H9 (cell line): ENCODE measurements around the gene DNAI4. TPM values are rescaled to one million over a fixed set of nuclear protein-coding genes. Genes with fewer than 3 reads are reported as not detected.

Source experiments
- DNase-seq: peaks from one replicate; pipeline ENCODE4 v3.0.0-alpha.2; 2017
- H2AFZ ChIP-seq: one replicate; pipeline ENCODE4 v1.6.1; 2013; ENCODE audit warnings: mild to moderate bottlenecking, low read length, control low read depth, moderate library complexity
- H2AK5ac ChIP-seq: 2 replicates; pipeline ENCODE4 v1.6.1; 2013; ENCODE audit warnings: low read length, control low read depth, mixed read lengths; ENCODE audit not compliant: insufficient read length
- H2BK120ac ChIP-seq: one replicate; pipeline ENCODE4 v1.6.1; 2013; ENCODE audit warnings: low read depth, mild to moderate bottlenecking, low read length, control low read depth, inconsistent platforms; ENCODE audit not compliant: poor library complexity, severe bottlenecking
- H2BK12ac ChIP-seq: 2 replicates; pipeline ENCODE4 v1.6.1; 2013; ENCODE audit warnings: low read length, control low read depth, mixed read lengths, low read depth; ENCODE audit not compliant: insufficient read length
- H2BK15ac ChIP-seq: 2 replicates; pipeline ENCODE4 v1.6.1; 2013; ENCODE audit warnings: low read depth, low read length, control low read depth
- H2BK20ac ChIP-seq: one replicate; pipeline ENCODE4 v1.6.1; 2013; ENCODE audit warnings: low read depth, mild to moderate bottlenecking, low read length, control low read depth, inconsistent platforms; ENCODE audit not compliant: poor library complexity, severe bottlenecking
- H2BK5ac ChIP-seq: 2 replicates; pipeline ENCODE4 v1.6.1; 2013; ENCODE audit warnings: low read length, control low read depth, mixed read lengths; ENCODE audit not compliant: insufficient read length
- H3K14ac ChIP-seq: 2 replicates; pipeline ENCODE4 v1.6.1; 2013; ENCODE audit warnings: low read length, control low read depth; ENCODE audit not compliant: insufficient read depth
- H3K18ac ChIP-seq: 2 replicates; pipeline ENCODE4 v1.6.1; 2013; ENCODE audit warnings: low read depth, mild to moderate bottlenecking, mixed read lengths, low read length, control low read depth; ENCODE audit not compliant: insufficient read length
- H3K23ac ChIP-seq: 2 replicates; pipeline ENCODE4 v1.6.1; 2013; ENCODE audit warnings: low read length, control low read depth, mixed read lengths, low read depth; ENCODE audit not compliant: insufficient read length
- H3K23me2 ChIP-seq: 2 replicates; pipeline ENCODE4 v1.6.1; 2013; ENCODE audit warnings: low read depth, mild to moderate bottlenecking, mixed read lengths, low read length, control low read depth; ENCODE audit not compliant: insufficient read length, poor library complexity, severe bottlenecking
- H3K27ac ChIP-seq: 2 replicates; pipeline ENCODE4 v1.5.1; 2013; ENCODE audit warnings: low read length, control low read depth, mixed read lengths, low read depth; ENCODE audit not compliant: insufficient read length
- H3K27me3 ChIP-seq: 2 replicates; pipeline ENCODE4 v1.6.1; 2013; ENCODE audit warnings: low read length, control low read depth, inconsistent platforms; ENCODE audit not compliant: insufficient read depth
- H3K4ac ChIP-seq: 2 replicates; pipeline ENCODE4 v1.6.1; 2013; ENCODE audit warnings: low read depth, mild to moderate bottlenecking, control low read depth, inconsistent platforms, low read length, moderate library complexity
- H3K4me1 ChIP-seq: 2 replicates; pipeline ENCODE4 v1.6.1; 2013; ENCODE audit warnings: low read length, control low read depth, inconsistent platforms; ENCODE audit not compliant: insufficient read depth
- H3K4me2 ChIP-seq: 2 replicates; pipeline ENCODE4 v1.6.1; 2013; ENCODE audit warnings: low read length, control low read depth, mixed read lengths; ENCODE audit not compliant: insufficient read length, insufficient read depth
- H3K56ac ChIP-seq: 2 replicates; pipeline ENCODE4 v1.6.1; 2013; ENCODE audit warnings: low read depth, mild to moderate bottlenecking, mixed read lengths, low read length, control low read depth; ENCODE audit not compliant: insufficient read length
- H3K79me1 ChIP-seq: 2 replicates; pipeline ENCODE4 v1.6.1; 2013; ENCODE audit warnings: low read depth, mild to moderate bottlenecking, moderate library complexity, low read length, control low read depth, inconsistent platforms; ENCODE audit not compliant: insufficient read depth, poor library complexity, severe bottlenecking
- H3K79me2 ChIP-seq: 2 replicates; pipeline ENCODE4 v1.6.1; 2013; ENCODE audit warnings: low read length, control low read depth, inconsistent platforms; ENCODE audit not compliant: insufficient read depth
- H3K9ac ChIP-seq: 2 replicates; pipeline ENCODE4 v1.6.1; 2013; ENCODE audit warnings: low read length, control low read depth, mixed read lengths; ENCODE audit not compliant: insufficient read length; ENCODE audit errors: extremely low read depth
- H3K9me3 ChIP-seq: one replicate; pipeline ENCODE4 v1.6.1; 2013; ENCODE audit warnings: low read depth, low read length, inconsistent platforms; ENCODE audit not compliant: control insufficient read depth
- H3T11ph ChIP-seq: one replicate; pipeline ENCODE4 v1.6.1; 2013; ENCODE audit warnings: mild to moderate bottlenecking, low read length, control low read depth, inconsistent platforms
- H4K20me1 ChIP-seq: one replicate; pipeline ENCODE4 v1.6.1; 2013; ENCODE audit not compliant: control insufficient read depth, insufficient read length, insufficient read depth
- H4K5ac ChIP-seq: 2 replicates; pipeline ENCODE4 v1.6.1; 2013; ENCODE audit warnings: low read depth, mild to moderate bottlenecking, mixed read lengths, low read length, control low read depth; ENCODE audit not compliant: insufficient read length
- H4K8ac ChIP-seq: replicated peaks from 2 replicates; pipeline ENCODE4 v1.6.1; 2013; ENCODE audit warnings: low read length, control low read depth, mixed read lengths, low read depth; ENCODE audit not compliant: insufficient read length
- H4K91ac ChIP-seq: 2 replicates; pipeline ENCODE4 v1.6.1; 2013; ENCODE audit warnings: low read depth, mild to moderate bottlenecking, moderate library complexity, mixed read lengths, low read length, control low read depth; ENCODE audit not compliant: insufficient read length
- H3K27ac Mint-ChIP-seq, 3 experiments: 2 replicates in 2 of 3; 3 replicates in 1 of 3; pipeline ENCODE4 v1.8.0; 2020 to 2021; ENCODE audit warnings: mixed read lengths in 3 of 3, mild to moderate bottlenecking in 1 of 3, moderate library complexity in 1 of 3
- H3K27me3 Mint-ChIP-seq: 2 replicates; pipeline ENCODE4 v1.8.0; 2021; ENCODE audit warnings: low read depth, mild to moderate bottlenecking, moderate library complexity, mixed read lengths
- H3K36me3 Mint-ChIP-seq, 3 experiments: 2 replicates in 2 of 3; 3 replicates in 1 of 3; pipeline ENCODE4 v1.8.0; 2020 to 2021; ENCODE audit warnings: low read depth in 3 of 3, mixed read lengths in 3 of 3; ENCODE audit not compliant: insufficient read depth in 1 of 3
- H3K4me1 Mint-ChIP-seq, 2 experiments: 2 replicates each; pipeline ENCODE4 v1.8.0; 2020; ENCODE audit warnings: mixed read lengths in 2 of 2
- H3K4me3 Mint-ChIP-seq, 2 experiments: 2 replicates in 1 of 2; 3 replicates in 1 of 2; pipeline ENCODE4 v1.8.0; 2020 to 2021; ENCODE audit warnings: mild to moderate bottlenecking in 2 of 2, mixed read lengths in 2 of 2, moderate library complexity in 1 of 2
- H3K9me3 Mint-ChIP-seq, 2 experiments: 2 replicates in 1 of 2; 3 replicates in 1 of 2; pipeline ENCODE4 v1.8.0; 2020; ENCODE audit warnings: mild to moderate bottlenecking in 2 of 2, mixed read lengths in 2 of 2, moderate library complexity in 1 of 2
- WGBS: extraction: QIAGEN DNeasy Blood & Tissue Kit; methylation state at CpG from one replicate; pipeline ENCODE4 v1.1.7; 2013; ENCODE audit warnings: missing lambda C conversion rate, low lambda C conversion rate, mixed read lengths; ENCODE audit not compliant: insufficient read length; ENCODE audit errors: extremely low coverage; 5-methylcytosine and 5-hydroxymethylcytosine counted together
- total RNA-seq: library from RNA; stranded (reverse); gene quantifications from 2 replicates; pipeline ENCODE4 v1.2.1, GENCODE V29; 2021
- TF ChIP-seq, protein P1 (sequence below): fragments of 200-600 bp; sonication (generic); conservative IDR thresholded peaks from 3 replicates; pipeline ENCODE4 v1.8.0; 2021; ENCODE audit warnings: antibody characterized with exemption, mild to moderate bottlenecking

DNAI4 gene
- total RNA-seq, 1 experiment from 2014 or later = 1.4 TPM

DNA sequence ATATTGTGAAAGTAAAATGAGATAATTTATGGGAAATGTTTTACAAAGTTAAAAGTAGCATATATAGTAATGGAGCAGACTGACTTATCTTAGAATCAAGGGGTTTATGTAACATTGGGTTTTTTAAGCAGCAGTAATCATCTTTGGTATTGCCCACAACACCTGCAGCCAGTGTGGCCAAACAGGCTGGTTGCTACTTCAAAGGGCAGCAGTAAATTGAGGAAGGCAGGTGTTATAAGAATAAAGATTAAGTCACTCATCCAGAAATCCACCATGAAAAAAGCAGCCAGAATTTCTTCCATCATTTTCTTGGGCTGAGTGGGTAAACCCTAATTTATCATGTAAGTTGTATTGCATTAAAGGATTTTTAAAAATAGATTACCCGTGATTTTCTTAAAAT, 155.7 kb downstream of the DNAI4 start:
- Mint-ChIP-seq H3K27ac (no peak overlapping the region; a peak in 1 of 7 replicates), H3K36me3 (no peaks in the 10 kb centered on the region), H3K4me1 (peaks cover 5 to 11% of the 10 kb centered on the region in 2 experiments), H3K9me3 (no peaks in the 10 kb centered on the region), H3K27me3 (no peaks in the 10 kb centered on the region), H3K4me3 (no peak overlapping the region)
- Histone ChIP-seq H3K79me2 (no peaks in the 10 kb centered on the region), H4K20me1 (no peaks in the 10 kb centered on the region), H3K4me2 (no peak overlapping the region), H4K8ac (no peak overlapping the region), H2BK20ac (no peak overlapping the region), H3K4me1 (no peaks in the 10 kb centered on the region), H3K23ac (no peak overlapping the region), H2BK5ac (no peak overlapping the region), H2AFZ (no peak overlapping the region), H4K5ac (no peak overlapping the region), H3K27ac (no peak overlapping the region), H2BK120ac (no peak overlapping the region), H2BK15ac (no peak overlapping the region), H3K14ac (no peak overlapping the region), H3K27me3 (no peaks in the 10 kb centered on the region), H4K91ac (no peak overlapping the region), H3K23me2 (no peaks in the 10 kb centered on the region), H3K9ac (no peak overlapping the region), H2BK12ac (no peak overlapping the region), H2AK5ac (no peak overlapping the region), H3K9me3 (no peaks in the 10 kb centered on the region), H3K4ac (no peak overlapping the region), H3K79me1 (no peaks in the 10 kb centered on the region), H3T11ph (no peak overlapping the region), H3K18ac (no peak overlapping the region), H3K56ac (no peak overlapping the region)
- TF ChIP-seq, protein P1, sequence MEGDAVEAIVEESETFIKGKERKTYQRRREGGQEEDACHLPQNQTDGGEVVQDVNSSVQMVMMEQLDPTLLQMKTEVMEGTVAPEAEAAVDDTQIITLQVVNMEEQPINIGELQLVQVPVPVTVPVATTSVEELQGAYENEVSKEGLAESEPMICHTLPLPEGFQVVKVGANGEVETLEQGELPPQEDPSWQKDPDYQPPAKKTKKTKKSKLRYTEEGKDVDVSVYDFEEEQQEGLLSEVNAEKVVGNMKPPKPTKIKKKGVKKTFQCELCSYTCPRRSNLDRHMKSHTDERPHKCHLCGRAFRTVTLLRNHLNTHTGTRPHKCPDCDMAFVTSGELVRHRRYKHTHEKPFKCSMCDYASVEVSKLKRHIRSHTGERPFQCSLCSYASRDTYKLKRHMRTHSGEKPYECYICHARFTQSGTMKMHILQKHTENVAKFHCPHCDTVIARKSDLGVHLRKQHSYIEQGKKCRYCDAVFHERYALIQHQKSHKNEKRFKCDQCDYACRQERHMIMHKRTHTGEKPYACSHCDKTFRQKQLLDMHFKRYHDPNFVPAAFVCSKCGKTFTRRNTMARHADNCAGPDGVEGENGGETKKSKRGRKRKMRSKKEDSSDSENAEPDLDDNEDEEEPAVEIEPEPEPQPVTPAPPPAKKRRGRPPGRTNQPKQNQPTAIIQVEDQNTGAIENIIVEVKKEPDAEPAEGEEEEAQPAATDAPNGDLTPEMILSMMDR = no peak
- no peak for DNase-seq
- WGBS = no CpG with 5 or more reads among the region's 1 CpG
